GM23248 (cell line): ENCODE results near the gene CAMK4.

Experiments
- EZH2 ChIP-seq: fragments of 200-600 bp; sonication (generic); IDR thresholded peaks from 2 replicates; pipeline ENCODE4 v1.6.1; 2018; ENCODE audit warnings: antibody characterized with exemption, mild to moderate bottlenecking; ENCODE audit not compliant: insufficient read depth, poor library complexity, severe bottlenecking
- EZH2phosphoT487 ChIP-seq: fragments of 200-600 bp; sonication (generic); IDR thresholded peaks from 2 replicates; pipeline ENCODE4 v1.6.1; 2018; ENCODE audit warnings: antibody characterized with exemption, moderate library complexity, mild to moderate bottlenecking, low read depth; ENCODE audit not compliant: insufficient read depth

DNA sequence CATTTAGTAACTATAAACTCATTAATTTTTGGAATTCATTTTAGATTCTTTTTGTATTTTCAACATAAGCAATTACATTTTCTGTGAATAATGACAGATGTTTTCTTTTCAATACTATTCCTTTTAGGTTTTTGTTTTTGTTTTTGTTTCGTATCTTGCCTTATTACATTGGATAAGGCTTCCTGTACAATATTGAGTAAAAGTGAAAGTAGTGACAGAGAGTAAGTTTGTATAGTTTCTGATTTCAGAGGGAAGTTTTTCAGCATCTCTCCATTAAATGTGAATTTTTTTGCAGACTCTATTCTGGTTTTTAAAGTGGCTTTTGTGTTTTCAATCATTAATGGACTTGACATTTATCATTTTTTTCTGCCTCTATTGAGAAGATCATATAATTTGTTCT lies 12.8 kb upstream of the CAMK4 start:
- TF ChIP-seq EZH2 (no peak), EZH2phosphoT487 (no peak)
